HUES48 (cell line): ENCODE measurements around the gene KCNJ12.
"Not testable (repeated sequence)": the region's sequence is repeated elsewhere in the genome, so short reads cannot be mapped to it uniquely, and the experiment has no call there.

ENCODE experiments used
- H3K27ac ChIP-seq: one replicate; pipeline ENCODE4 v1.7.0; 2013; ENCODE audit warnings: low read depth, low read length, inconsistent platforms
- H3K27me3 ChIP-seq: 2 replicates; pipeline ENCODE4 v1.6.1; 2013; ENCODE audit warnings: mild to moderate bottlenecking, low read length; ENCODE audit not compliant: control insufficient read depth, insufficient read depth
- H3K36me3 ChIP-seq: 2 replicates; pipeline ENCODE4 v1.6.1; 2013; ENCODE audit warnings: low read length; ENCODE audit not compliant: control insufficient read depth, insufficient read depth
- H3K4me1 ChIP-seq: 2 replicates; pipeline ENCODE4 v1.6.1; 2013; ENCODE audit warnings: mild to moderate bottlenecking, low read length; ENCODE audit not compliant: control insufficient read depth, insufficient read depth
- H3K4me3 ChIP-seq: 2 replicates; pipeline ENCODE4 v1.5.1; 2013; ENCODE audit warnings: mild to moderate bottlenecking, low read depth, low read length
- H3K9ac ChIP-seq: 2 replicates; pipeline ENCODE4 v1.6.1; 2013; ENCODE audit warnings: mild to moderate bottlenecking, low read depth, low read length, moderate library complexity
- H3K9me3 ChIP-seq: 2 replicates; pipeline ENCODE4 v1.6.1; 2013; ENCODE audit warnings: low read length; ENCODE audit not compliant: control insufficient read depth, insufficient read depth

The KCNJ12 gene

GRCh38 chr17:21420503-21421090 lies 44.4 kb downstream of the KCNJ12 start:
- H3K27ac ChIP-seq, H3K4me3 ChIP-seq, H3K4me1 ChIP-seq, H3K27me3 ChIP-seq, H3K9me3 ChIP-seq, H3K36me3 ChIP-seq, H3K9ac ChIP-seq: not testable (repeated sequence)

GRCh38 chr17:21421421-21422310 lies 45.5 kb downstream of the KCNJ12 start:
- H3K9ac ChIP-seq, H3K36me3 ChIP-seq, H3K4me3 ChIP-seq, H3K9me3 ChIP-seq, H3K27me3 ChIP-seq, H3K27ac ChIP-seq, H3K4me1 ChIP-seq: not testable (repeated sequence)

GRCh38 chr17:21422311-21423189 lies 46.4 kb downstream of the KCNJ12 start:
- not testable (repeated sequence) for H3K4me3 ChIP-seq, H3K27ac ChIP-seq, H3K4me1 ChIP-seq, H3K27me3 ChIP-seq, H3K36me3 ChIP-seq, H3K9ac ChIP-seq, H3K9me3 ChIP-seq

- not testable (repeated sequence) for H3K27ac ChIP-seq, H3K4me1 ChIP-seq, H3K9me3 ChIP-seq
Observed at GRCh38 chr17:21423190-21423493, 47.0 kb downstream of the KCNJ12 start.

GRCh38 chr17:21424697-21425096 lies 48.5 kb downstream of the KCNJ12 start:
- not testable (repeated sequence) for H3K9me3 ChIP-seq, H3K27ac ChIP-seq, H3K27me3 ChIP-seq, H3K9ac ChIP-seq, H3K4me3 ChIP-seq, H3K36me3 ChIP-seq, H3K4me1 ChIP-seq

More at GRCh38 chr17:21423190-21423493, 47.0 kb downstream of the KCNJ12 start:
- not testable (repeated sequence) for H3K36me3 ChIP-seq, H3K4me3 ChIP-seq, H3K9ac ChIP-seq, H3K27me3 ChIP-seq

GRCh38 chr17:21425321-21425720 lies 49.2 kb downstream of the KCNJ12 start:
- Histone ChIP-seq H3K4me3 (no peak overlapping the region), H3K4me1 (no peaks in the 10 kb centered on the region), H3K27me3 (no peaks in the 10 kb centered on the region), H3K9me3 (no peaks in the 10 kb centered on the region), H3K9ac (no peak overlapping the region), H3K36me3 (no peaks in the 10 kb centered on the region), H3K27ac (no peak overlapping the region)

GRCh38 chr17:21425736-21426135 lies 49.6 kb downstream of the KCNJ12 start:
- H3K4me3 ChIP-seq, result no peak overlapping the region

GRCh38 chr17:21426246-21426645 lies 50.1 kb downstream of the KCNJ12 start:
- H3K27me3 ChIP-seq, H3K27ac ChIP-seq, H3K36me3 ChIP-seq, H3K9me3 ChIP-seq, H3K4me1 ChIP-seq, H3K4me3 ChIP-seq, H3K9ac ChIP-seq: not testable (repeated sequence)

More at GRCh38 chr17:21425736-21426135, 49.6 kb downstream of the KCNJ12 start:
- no peaks in the 10 kb centered on the region for H3K9me3 ChIP-seq
- H3K4me1 ChIP-seq, result no peaks in the 10 kb centered on the region
- no peak overlapping the region for H3K27ac ChIP-seq
- no peak overlapping the region for H3K9ac ChIP-seq
- H3K27me3 ChIP-seq, result no peaks in the 10 kb centered on the region
- no peaks in the 10 kb centered on the region for H3K36me3 ChIP-seq

- not testable (repeated sequence) for H3K9me3 ChIP-seq, H3K27ac ChIP-seq, H3K4me3 ChIP-seq, H3K36me3 ChIP-seq, H3K4me1 ChIP-seq, H3K9ac ChIP-seq, H3K27me3 ChIP-seq
Observed at GRCh38 chr17:21426876-21427275, 50.7 kb downstream of the KCNJ12 start.

GRCh38 chr17:21427727-21428126 lies 51.6 kb downstream of the KCNJ12 start:
- not testable (repeated sequence) for H3K27me3 ChIP-seq, H3K27ac ChIP-seq, H3K9me3 ChIP-seq

More at GRCh38 chr17:21427727-21428126, 51.6 kb downstream of the KCNJ12 start:
- not testable (repeated sequence) for H3K4me3 ChIP-seq, H3K36me3 ChIP-seq, H3K9ac ChIP-seq, H3K4me1 ChIP-seq
